AG09319 (cell line): ENCODE results near the gene MT1B.

Experiments used
- DNase-seq: peaks from one replicate; pipeline ENCODE4 v3.0.0-alpha.2; 2010; ENCODE audit warnings: low read depth; ENCODE audit errors: extremely low read depth
- TF ChIP-seq, protein P1 (sequence below): IDR thresholded peaks from 2 replicates; pipeline ENCODE4 v1.5.1; 2011; ENCODE audit warnings: low read depth, mild to moderate bottlenecking, inconsistent platforms, low read length, moderate library complexity

Gene MT1B

DNA sequence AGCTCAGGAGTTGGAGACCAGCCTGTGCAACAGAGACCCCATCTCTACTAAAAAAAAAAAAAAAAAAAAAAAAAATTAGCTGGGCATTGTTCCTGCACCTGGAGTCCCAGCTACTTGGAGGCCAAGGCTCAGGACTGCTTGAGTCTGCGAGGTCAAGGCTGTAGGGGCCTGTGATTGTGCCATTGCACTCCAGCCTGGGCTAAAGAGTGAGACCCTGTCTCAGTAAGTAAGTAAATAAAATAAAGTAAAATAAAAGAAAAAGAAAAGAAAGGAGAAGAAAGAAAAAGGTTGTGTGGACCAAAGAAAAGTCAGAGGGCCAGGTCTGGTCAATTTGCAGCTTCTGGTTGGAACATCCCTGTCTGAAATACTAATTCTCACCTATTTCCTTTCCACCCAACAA, 48.9 kb downstream of the MT1B start:
- TF ChIP-seq, protein P1, sequence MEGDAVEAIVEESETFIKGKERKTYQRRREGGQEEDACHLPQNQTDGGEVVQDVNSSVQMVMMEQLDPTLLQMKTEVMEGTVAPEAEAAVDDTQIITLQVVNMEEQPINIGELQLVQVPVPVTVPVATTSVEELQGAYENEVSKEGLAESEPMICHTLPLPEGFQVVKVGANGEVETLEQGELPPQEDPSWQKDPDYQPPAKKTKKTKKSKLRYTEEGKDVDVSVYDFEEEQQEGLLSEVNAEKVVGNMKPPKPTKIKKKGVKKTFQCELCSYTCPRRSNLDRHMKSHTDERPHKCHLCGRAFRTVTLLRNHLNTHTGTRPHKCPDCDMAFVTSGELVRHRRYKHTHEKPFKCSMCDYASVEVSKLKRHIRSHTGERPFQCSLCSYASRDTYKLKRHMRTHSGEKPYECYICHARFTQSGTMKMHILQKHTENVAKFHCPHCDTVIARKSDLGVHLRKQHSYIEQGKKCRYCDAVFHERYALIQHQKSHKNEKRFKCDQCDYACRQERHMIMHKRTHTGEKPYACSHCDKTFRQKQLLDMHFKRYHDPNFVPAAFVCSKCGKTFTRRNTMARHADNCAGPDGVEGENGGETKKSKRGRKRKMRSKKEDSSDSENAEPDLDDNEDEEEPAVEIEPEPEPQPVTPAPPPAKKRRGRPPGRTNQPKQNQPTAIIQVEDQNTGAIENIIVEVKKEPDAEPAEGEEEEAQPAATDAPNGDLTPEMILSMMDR = no peak
- no peak for DNase-seq

DNA sequence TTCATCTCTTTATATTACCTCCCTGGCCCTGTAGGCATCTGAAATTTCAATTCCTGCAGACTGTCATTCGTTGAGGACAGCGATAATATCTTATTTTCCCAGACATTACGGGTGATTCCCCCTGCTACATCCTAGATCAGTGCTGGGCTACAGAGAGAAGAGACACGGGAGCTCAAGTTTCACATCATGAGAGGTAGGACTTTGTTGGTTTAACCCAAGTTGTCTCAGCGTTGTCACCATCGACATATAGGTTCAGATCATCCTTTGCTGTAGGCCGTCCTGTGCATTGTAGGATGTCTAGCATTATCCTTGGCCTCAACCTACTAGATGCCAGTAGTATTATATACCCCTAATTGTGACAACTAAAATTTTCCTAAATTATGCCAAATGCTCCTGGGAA, 49.8 kb downstream of the MT1B start:
- no peak for DNase-seq
- TF ChIP-seq, protein P1 = no peak
